HEK293 (cell line): ENCODE measurements around the gene SH3BGR.
A peak's percentile ranks its signal among the peaks of the same experiment; 100 is the strongest.

Source experiments
- CTCF ChIA-PET: fragments of 350-600 bp; formaldehyde crosslinking; extraction: SDS; loops from one replicate; lab custom pipeline; 2021; ENCODE audit warnings: antibody characterized with exemption; lab: Yijun Ruan, JAX
- POLR2A ChIA-PET: fragments of 300-600 bp; formaldehyde crosslinking; extraction: SDS; loops from one replicate; lab custom pipeline; 2020; ENCODE audit warnings: antibody characterized with exemption, inconsistent platforms; lab: Yijun Ruan, JAX
- H3K27ac ChIP-seq: fragments of 200-500 bp; sonication (Bioruptor generic); 2 replicates; pipeline ENCODE4 v1.5.1; 2014; ENCODE audit warnings: low read depth, low read length, control low read depth, inconsistent platforms; ENCODE audit errors: extremely low read depth
- H3K36me3 ChIP-seq, 2 experiments: fragments of 200-500 bp in 1 of 2; sonication (Bioruptor generic) in 1 of 2; 1 replicate in 1 of 2; 2 replicates in 1 of 2; pipeline ENCODE4 v1.5.1; 2014 to 2017; ENCODE audit warnings: inconsistent platforms in 2 of 2, low read length in 2 of 2; ENCODE audit not compliant: control insufficient read depth in 2 of 2, insufficient read depth in 1 of 2
- H3K4me1 ChIP-seq: fragments of 200-500 bp; sonication (Bioruptor generic); 2 replicates; pipeline ENCODE4 v1.5.1; 2014; ENCODE audit warnings: mild to moderate bottlenecking, low read length, inconsistent platforms; ENCODE audit not compliant: control insufficient read depth, insufficient read depth
- H3K4me3 ChIP-seq: 2 replicates; pipeline ENCODE4 v1.5.1; 2011; ENCODE audit warnings: low read depth, mild to moderate bottlenecking, control low read depth, low read length, moderate library complexity
- H3K9me3 ChIP-seq: fragments of 200-500 bp; sonication (Bioruptor generic); 2 replicates; pipeline ENCODE4 v1.5.1; 2014; ENCODE audit warnings: low read depth, low read length, inconsistent platforms; ENCODE audit not compliant: control insufficient read depth, insufficient read depth
- BCL11A ChIP-seq: fragments of 450-650 bp; formaldehyde crosslinking; IDR thresholded peaks from 2 replicates; pipeline ENCODE4 v1.5.1; 2016; ENCODE audit warnings: low read depth, missing biosample characterization, missing genetic modification characterization
- FEZF1 ChIP-seq: fragments of 450-650 bp; formaldehyde crosslinking; IDR thresholded peaks from 2 replicates; pipeline ENCODE4 v1.5.1; 2016; ENCODE audit warnings: missing biosample characterization, missing genetic modification characterization
- GLI4 ChIP-seq: fragments of 450-650 bp; formaldehyde crosslinking; IDR thresholded peaks from 2 replicates; pipeline ENCODE4 v1.5.1; 2016; ENCODE audit warnings: missing biosample characterization, missing genetic modification characterization
- HOXD13 ChIP-seq: sonication (generic); formaldehyde crosslinking; IDR thresholded peaks from 2 replicates; pipeline ENCODE4 v1.8.0; 2022; ENCODE audit warnings: missing genetic modification reagents, borderline replicate concordance
- KLF16 ChIP-seq: fragments of 450-650 bp; formaldehyde crosslinking; IDR thresholded peaks from 2 replicates; pipeline ENCODE4 v1.5.1; 2017; ENCODE audit warnings: missing biosample characterization, missing genetic modification characterization
- PRDM10 ChIP-seq: fragments of 450-650 bp; formaldehyde crosslinking; IDR thresholded peaks from 2 replicates; pipeline ENCODE4 v1.5.1; 2016; ENCODE audit warnings: missing biosample characterization, missing genetic modification characterization
- SCRT2 ChIP-seq: fragments of 450-650 bp; formaldehyde crosslinking; IDR thresholded peaks from 2 replicates; pipeline ENCODE4 v1.5.1; 2016; ENCODE audit warnings: missing biosample characterization, missing genetic modification characterization
- WT1 ChIP-seq: fragments of 450-650 bp; formaldehyde crosslinking; IDR thresholded peaks from 2 replicates; pipeline ENCODE4 v1.5.1; 2016; ENCODE audit warnings: missing biosample characterization, missing genetic modification characterization
- ZFP69B ChIP-seq: fragments of 450-650 bp; formaldehyde crosslinking; IDR thresholded peaks from 2 replicates; pipeline ENCODE4 v1.5.1; 2016; ENCODE audit warnings: missing biosample characterization, missing genetic modification characterization
- ZNF121 ChIP-seq: fragments of 450-650 bp; formaldehyde crosslinking; IDR thresholded peaks from 2 replicates; pipeline ENCODE4 v1.5.1; 2016; ENCODE audit warnings: missing biosample characterization, missing genetic modification characterization
- ZNF169 ChIP-seq: fragments of 450-650 bp; formaldehyde crosslinking; IDR thresholded peaks from 2 replicates; pipeline ENCODE4 v1.5.1; 2016; ENCODE audit warnings: missing biosample characterization, missing genetic modification characterization
- ZNF292 ChIP-seq: fragments of 450-650 bp; formaldehyde crosslinking; IDR thresholded peaks from 2 replicates; pipeline ENCODE4 v1.5.1; 2016; ENCODE audit warnings: low read depth, missing biosample characterization, missing genetic modification characterization, borderline replicate concordance
- ZNF341 ChIP-seq: fragments of 450-650 bp; formaldehyde crosslinking; IDR thresholded peaks from 2 replicates; pipeline ENCODE4; 2016; ENCODE audit warnings: low read depth, missing biosample characterization, missing genetic modification characterization
- ZNF391 ChIP-seq: fragments of 450-650 bp; formaldehyde crosslinking; IDR thresholded peaks from 2 replicates; pipeline ENCODE4 v1.5.1; 2016; ENCODE audit warnings: low read depth, missing biosample characterization, missing genetic modification characterization, borderline replicate concordance
- ZNF426 ChIP-seq: fragments of 450-650 bp; formaldehyde crosslinking; IDR thresholded peaks from 2 replicates; pipeline ENCODE4 v1.5.1; 2017; ENCODE audit warnings: missing biosample characterization, missing genetic modification characterization, mild to moderate bottlenecking, inconsistent platforms, moderate library complexity
- ZNF518A ChIP-seq: fragments of 450-650 bp; formaldehyde crosslinking; conservative IDR thresholded peaks from 2 replicates; pipeline ENCODE4 v1.5.1; 2016; ENCODE audit warnings: low read depth, missing biosample characterization, missing genetic modification characterization
- ZNF529 ChIP-seq: fragments of 450-650 bp; formaldehyde crosslinking; IDR thresholded peaks from 2 replicates; pipeline ENCODE4 v1.5.1; 2017; ENCODE audit warnings: missing genetic modification characterization, missing biosample characterization; ENCODE audit not compliant: insufficient replicate concordance
- ZNF571 ChIP-seq: fragments of 450-650 bp; formaldehyde crosslinking; IDR thresholded peaks from 2 replicates; pipeline ENCODE4 v1.5.0; 2017; ENCODE audit warnings: missing biosample characterization, missing genetic modification characterization
- ZNF610 ChIP-seq: fragments of 450-650 bp; formaldehyde crosslinking; IDR thresholded peaks from 2 replicates; pipeline ENCODE4 v1.5.1; 2016; ENCODE audit warnings: missing biosample characterization, missing genetic modification characterization, borderline replicate concordance
- ZNF670 ChIP-seq: fragments of 450-650 bp; formaldehyde crosslinking; IDR thresholded peaks from 2 replicates; pipeline ENCODE4 v1.5.1; 2016; ENCODE audit warnings: missing biosample characterization, missing genetic modification characterization, low read depth

Gene SH3BGR

GRCh38 chr21:39451332-39452206 is at the start of gene SH3BGR (continued):
- TF ChIP-seq BCL11A (no peak), KLF16 (tag by site-specific recombination) (no peak), ZNF121 (tag by site-specific recombination) (no peak), GLI4 (tag by site-specific recombination) (no peak), HOXD13 (CRISPR knock-in tag) (no peak), ZNF518A (no peak), FEZF1 (tag by site-specific recombination) (peak; percentile 64), ZNF391 (tag by site-specific recombination) (no peak), ZNF529 (tag by site-specific recombination) (no peak), WT1 (tag by site-specific recombination) (no peak), ZNF610 (no peak), ZNF341 (tag by site-specific recombination) (peak; percentile 95), ZNF670 (tag by site-specific recombination) (no peak), ZFP69B (tag by site-specific recombination) (peak; percentile 76; the same call in 1 of the 2 replicates), ZNF292 (tag by site-specific recombination) (no peak), ZNF571 (no peak), ZNF169 (no peak), SCRT2 (tag by site-specific recombination) (peak; percentile 60), PRDM10 (tag by site-specific recombination) (peak; percentile 89)

GRCh38 chr21:39406065-39406464 is 45.7 kb upstream of the SH3BGR start:
- ChIA-PET POLR2A (no interaction called here), CTCF (interaction anchor here (1.7 kb wide), 1 partner anchor 35 kb away, joined by 5 read pairs; no protein-coding TSS in a partner anchor)
- Histone ChIP-seq H3K4me1 (no peaks in the 10 kb centered on the region), H3K4me3 (no peak overlapping the region), H3K27ac (no peak overlapping the region), H3K36me3 (peaks cover 0 to 25% of the 10 kb centered on the region in 2 experiments; a peak in 2 of 3 replicates), H3K9me3 (no peaks in the 10 kb centered on the region)
- TF ChIP-seq ZNF426 (tag by site-specific recombination) = no peak
